HG02763 (cell line): ENCODE results near the gene SPATS2.

Experiments
- ATAC-seq: cut with Tn5 transposase; IDR thresholded peaks from one replicate; pipeline ENCODE4 v1.9.1; 2021; ENCODE audit warnings: mild to moderate bottlenecking, moderate library complexity; ENCODE audit not compliant: unreplicated experiment

Gene SPATS2

GRCh38 chr12:49567611-49568441 is 200.6 kb downstream of the SPATS2 start, which contains the start of gene MCRS1:
Gene MCRS1 (minus strand): TSS chr12:49568142. CDS start chr12:49566731, 1,411 bp downstream.
- peak; percentile 85 for ATAC-seq

DNA sequence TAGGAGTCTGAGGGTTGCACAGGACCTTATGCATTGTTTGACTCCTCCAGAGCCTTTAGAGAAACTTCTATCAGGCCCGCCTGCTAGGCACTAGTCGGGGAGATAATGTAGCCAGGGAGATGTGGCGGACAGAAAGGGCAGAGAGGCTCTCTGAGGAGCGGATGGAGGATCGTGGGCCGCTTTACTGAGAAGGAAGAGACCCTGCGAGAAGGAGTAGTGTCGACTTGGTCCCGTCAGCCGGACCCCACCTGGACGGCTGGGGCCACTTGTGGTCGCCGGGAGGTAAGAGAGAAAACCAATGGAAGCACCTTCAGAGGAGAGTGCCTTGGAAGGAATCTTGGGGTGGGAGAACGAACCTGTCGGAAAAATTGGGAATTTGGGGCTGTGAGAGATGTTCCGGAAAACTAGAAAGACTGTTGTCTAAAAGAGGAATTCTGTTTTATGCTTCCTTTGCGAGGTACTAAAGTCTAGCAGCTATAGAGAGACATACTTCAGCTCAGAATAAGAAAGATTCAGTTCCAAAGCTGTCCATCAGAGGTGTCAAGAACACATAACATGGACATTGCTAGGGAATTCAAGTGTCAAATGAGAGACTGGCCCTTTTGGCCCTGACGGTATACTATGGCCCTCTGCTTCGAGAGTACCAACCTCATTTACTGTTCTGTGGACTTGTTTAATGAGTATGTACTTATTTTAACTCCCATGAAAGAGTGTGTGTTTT is 201.3 kb downstream of the SPATS2 start:
- ATAC-seq = peak; percentile 3
